G401.6 (cell line): Measurements from ENCODE around the gene ACY1.

Experiments used
- FAIRE-seq: peaks from 2 replicates; lab custom pipeline; 2012; peaks lifted over from hg19 to GRCh38; lab: Jason Lieb, UNC

The ACY1 gene

DNA sequence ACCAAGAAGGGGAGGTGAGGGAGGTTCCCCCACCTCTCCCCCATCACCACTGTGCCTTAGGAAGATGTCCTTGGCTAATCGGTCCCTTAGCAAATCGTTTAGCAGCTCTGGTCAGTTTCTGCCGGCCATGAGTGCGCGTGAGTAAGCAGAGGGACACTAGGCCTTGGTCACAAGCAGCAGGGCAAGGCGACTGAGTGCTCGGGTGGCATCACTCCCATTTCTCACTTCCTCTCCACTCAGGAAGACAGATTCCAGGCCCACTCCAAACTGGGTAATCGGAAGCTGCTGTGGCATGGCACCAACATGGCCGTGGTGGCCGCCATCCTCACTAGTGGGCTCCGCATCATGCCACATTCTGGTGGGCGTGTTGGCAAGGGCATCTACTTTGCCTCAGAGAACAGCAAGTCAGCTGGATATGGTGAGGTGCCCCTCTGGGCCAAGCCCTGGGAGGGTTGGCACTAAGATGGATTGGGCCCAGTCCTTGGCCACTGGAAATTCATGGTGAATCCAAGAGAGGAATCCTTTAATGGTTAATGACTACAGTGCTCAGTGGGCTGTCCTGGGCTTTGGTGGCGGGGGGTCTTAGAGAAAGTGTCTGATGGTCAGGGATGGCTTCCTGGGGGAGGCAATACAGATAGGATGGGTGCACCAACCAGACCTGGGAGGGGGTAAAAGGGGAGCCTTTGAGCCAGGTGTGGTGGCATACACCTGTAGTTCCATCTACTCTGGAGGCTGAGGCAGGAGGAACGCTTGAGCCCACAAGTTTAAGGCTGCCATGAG is 37.2 kb upstream of the ACY1 start:
- no peak for FAIRE-seq

DNA sequence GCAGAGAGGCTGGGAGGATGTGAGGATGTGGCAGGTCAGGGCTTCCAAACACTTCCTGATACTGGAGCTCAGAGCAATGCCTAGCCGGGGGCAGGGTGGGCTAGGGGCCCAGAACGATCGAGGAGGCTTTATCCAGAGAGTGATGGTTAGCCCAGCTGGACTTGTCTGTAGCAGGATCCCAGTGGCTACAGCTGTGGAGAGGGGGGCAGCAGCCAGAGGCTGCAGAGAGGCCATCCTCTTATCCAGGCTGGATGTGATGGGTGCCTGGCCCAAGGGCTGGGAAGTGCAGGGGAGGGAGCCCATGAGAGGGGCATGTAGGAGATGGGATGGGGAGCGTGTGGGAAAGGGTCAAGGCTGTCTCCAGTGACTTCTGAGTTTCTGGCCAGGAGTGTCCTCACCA is 36.5 kb upstream of the ACY1 start:
- FAIRE-seq, result no peak

DNA sequence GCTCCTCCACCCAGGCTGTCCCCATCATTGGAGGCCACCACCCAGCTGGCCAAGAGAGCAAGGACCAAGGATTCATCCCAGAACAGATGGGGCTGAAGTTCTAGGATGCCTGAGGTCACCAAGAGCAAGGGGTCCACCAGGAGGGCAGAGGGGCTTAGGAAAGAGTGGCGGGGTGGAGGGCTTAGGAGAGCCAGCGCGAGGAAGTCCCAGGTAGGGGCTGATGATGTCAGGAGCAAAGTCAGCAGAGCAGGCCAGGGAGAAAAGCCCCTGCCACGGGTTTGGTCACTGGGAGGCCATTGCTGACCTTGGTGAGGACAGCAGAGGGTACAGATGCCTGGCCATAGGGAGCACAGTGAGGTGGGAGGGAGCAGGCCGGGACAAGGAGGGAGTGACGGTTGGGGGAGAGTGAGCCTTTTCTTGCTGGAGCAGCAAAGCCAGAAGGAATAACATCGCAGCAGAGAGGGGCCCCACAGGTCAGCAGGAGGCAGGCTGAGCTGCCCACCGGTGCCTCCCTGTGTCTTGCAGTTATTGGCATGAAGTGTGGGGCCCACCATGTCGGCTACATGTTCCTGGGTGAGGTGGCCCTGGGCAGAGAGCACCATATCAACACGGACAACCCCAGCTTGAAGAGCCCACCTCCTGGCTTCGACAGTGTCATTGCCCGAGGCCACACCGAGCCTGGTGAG is 36.0 kb upstream of the ACY1 start:
- no peak for FAIRE-seq

DNA sequence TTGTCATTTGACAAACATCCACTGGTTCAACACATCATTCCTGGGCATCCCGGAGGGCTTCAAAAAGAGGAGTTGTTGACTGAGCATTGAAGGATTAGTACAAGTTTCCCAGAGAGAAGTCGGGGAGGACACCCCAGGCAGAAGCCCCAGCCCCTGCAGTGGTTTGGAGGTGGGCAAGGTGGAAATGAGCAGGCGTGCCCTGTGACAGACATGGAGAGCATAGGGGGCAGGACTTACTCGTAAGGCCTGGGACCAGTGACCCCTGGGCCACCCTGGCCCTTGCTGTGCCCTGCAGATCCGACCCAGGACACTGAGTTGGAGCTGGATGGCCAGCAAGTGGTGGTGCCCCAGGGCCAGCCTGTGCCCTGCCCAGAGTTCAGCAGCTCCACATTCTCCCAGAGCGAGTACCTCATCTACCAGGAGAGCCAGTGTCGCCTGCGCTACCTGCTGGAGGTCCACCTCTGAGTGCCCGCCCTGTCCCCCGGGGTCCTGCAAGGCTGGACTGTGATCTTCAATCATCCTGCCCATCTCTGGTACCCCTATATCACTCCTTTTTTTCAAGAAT is 35.2 kb upstream of the ACY1 start:
- no peak for FAIRE-seq

DNA sequence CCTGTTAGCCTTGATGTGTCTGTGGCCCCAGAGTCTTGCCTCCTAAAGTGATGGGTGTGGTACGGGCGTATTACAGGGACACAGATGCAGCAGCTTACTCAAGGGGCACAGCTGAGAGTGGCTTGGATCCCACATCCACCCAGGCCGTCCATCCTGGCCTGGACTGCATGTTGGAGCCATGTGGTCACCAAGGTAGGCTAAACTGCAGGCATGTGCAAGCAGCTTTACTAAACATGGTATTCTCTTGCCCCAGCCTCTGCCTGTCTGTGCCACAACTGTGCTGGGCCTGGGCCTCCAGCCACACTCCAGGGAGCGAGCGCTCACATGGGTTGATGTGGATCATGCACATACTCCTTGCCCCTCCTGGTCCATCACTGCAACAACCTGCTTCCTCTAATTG is 34.2 kb upstream of the ACY1 start:
- FAIRE-seq, result no peak

DNA sequence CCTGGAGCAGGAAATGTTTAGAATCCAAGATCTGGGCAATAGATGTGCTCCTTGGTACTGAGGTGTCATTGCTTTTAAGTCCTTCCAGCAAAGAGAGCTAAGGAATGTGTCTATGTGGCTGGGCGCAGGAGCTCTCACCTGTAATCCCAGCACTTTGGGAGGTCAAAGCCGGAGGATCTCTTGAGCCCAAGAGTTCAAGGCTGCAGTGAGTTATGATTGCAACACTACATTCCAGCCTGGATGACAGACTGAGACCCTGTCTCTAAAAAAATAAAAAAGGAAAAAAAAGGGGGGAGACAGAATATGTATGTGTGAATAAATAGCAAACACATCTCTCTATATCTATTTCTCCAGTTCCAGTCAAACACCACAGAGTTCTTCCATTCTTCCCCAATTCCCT is 32.4 kb upstream of the ACY1 start:
- FAIRE-seq, result no peak

DNA sequence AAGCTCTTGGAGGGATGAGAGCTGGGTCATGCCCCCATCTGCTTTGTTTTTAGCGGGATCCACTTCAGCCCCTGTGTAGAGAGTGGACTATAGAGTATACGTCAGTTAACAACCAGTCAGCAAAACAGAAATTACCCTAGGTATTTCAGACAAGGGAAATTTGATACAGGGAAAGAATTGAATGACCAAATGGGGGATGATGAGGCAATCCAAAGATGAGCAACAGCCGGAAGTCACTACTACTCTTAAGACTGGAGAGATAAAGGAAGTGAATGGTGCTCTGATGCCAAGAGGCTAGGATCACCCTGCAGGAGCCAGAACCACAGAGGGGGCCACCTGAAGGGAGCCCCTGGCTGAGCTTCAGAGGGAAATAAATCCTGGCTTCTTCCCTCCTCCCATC is 29.9 kb upstream of the ACY1 start:
- no peak for FAIRE-seq

DNA sequence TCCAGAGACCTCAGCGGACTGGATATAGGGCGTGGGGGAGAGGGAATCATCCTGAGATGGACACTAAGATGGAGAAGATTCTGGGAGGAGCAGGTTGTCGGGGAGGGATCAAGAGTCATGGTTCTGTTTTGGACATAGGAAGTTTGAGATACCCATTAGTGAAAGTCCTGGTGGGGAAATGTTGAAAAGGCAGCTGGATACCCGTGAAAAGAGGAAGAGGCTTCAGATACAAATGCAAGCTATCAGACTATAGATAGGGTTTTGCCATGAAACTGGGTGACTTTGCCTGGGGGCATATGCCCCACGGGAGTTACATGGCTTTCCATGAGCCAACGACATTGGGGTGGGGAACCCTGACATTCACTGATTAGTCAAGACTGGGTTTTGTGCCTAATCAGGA is 29.2 kb upstream of the ACY1 start:
- FAIRE-seq, result no peak

DNA sequence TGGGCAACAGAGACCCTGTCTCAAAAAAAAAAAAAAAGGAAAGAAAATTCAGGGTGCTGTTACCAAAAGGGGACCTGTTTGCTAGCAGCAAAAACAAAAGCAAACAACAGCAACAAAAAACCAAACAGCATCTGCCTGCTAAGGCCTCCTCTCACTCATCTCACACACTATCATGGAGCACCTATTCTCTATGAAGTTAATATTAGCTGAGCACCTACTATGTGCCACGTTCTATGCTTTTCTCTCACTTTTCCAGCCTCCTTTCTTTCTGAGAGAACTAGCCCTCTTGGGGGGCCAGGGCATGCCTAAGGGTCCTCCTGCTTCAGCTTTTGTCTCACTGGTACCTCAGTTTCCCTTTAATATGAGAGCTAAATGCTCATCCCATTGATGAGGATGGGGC is 28.6 kb upstream of the ACY1 start:
- FAIRE-seq, result no peak

DNA sequence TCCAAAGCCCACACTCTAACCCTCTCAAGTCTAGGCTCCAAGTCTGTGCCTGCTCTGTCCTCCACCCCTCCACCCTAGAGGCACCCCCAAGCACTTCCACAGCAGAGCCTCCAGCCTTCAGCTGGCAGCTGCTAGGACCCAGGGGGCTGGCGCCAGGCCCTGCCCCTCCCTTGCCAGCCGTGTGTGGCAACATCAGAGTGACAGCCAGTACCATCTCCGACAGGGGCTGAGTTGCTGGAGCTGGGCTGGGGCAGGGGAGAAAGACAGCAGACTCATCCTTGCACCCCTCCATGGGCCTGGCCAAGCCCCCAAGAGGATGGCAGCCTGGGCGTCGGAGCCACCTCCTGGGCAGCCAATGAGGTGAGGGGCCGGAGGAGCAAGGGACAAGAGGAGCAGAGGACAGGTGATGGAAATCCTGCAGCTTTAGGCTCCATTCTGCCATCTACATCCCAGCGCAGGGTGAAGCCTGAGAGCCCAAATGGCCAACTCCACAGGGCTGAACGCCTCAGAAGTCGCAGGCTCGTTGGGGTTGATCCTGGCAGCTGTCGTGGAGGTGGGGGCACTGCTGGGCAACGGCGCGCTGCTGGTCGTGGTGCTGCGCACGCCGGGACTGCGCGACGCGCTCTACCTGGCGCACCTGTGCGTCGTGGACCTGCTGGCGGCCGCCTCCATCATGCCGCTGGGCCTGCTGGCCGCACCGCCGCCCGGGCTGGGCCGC is 28.0 kb upstream of the ACY1 start, which contains the start of gene GPR62:
Gene GPR62, plus strand, starts transcription at position 207 of the 718 bp plus-strand sequence. Its CDS starts 272 bp downstream, at position 479.
- FAIRE-seq, result no peak

DNA sequence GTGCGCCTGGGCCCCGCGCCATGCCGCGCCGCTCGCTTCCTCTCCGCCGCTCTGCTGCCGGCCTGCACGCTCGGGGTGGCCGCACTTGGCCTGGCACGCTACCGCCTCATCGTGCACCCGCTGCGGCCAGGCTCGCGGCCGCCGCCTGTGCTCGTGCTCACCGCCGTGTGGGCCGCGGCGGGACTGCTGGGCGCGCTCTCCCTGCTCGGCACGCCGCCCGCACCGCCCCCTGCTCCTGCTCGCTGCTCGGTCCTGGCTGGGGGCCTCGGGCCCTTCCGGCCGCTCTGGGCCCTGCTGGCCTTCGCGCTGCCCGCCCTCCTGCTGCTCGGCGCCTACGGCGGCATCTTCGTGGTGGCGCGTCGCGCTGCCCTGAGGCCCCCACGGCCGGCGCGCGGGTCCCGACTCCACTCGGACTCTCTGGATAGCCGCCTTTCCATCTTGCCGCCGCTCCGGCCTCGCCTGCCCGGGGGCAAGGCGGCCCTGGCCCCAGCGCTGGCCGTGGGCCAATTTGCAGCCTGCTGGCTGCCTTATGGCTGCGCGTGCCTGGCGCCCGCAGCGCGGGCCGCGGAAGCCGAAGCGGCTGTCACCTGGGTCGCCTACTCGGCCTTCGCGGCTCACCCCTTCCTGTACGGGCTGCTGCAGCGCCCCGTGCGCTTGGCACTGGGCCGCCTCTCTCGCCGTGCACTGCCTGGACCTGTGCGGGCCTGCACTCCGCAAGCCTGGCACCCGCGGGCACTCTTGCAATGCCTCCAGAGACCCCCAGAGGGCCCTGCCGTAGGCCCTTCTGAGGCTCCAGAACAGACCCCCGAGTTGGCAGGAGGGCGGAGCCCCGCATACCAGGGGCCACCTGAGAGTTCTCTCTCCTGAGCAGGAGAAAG is 27.2 kb upstream of the ACY1 start:
- FAIRE-seq, result no peak

DNA sequence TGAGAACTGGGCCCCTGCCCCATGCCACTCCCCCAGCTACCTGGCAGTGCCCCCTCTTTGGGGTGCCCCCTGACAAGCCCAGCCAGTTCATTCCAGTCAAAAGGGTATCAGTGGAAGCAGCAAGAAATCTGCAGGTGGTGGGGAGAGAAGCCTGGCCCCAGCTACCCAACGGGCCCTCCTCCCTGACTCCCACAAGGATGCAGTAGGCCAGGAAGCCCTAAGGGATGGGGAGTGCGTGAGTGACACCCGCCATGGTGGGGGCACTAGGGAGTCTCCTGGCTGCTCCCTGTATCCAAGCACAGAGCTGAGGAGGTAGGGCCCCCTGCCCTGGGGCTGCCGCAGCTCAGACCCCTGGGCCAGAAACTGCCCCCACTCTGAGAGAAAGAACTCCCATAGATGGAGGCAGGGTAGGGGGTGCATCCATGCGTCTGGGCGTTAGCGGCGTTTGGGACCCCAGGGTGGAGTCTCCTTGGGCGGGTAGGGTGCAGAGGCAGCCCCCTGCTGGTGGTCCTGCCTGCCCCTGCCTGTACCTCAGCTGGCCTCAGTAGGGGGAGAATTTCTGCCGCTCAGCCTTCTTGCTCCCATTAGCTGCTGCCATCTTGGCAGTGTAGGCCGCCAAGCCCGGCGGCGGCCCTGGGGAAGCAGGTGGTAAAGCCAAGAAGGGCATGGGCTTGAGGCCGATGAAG is 25.7 kb upstream of the ACY1 start:
- FAIRE-seq, result no peak

DNA sequence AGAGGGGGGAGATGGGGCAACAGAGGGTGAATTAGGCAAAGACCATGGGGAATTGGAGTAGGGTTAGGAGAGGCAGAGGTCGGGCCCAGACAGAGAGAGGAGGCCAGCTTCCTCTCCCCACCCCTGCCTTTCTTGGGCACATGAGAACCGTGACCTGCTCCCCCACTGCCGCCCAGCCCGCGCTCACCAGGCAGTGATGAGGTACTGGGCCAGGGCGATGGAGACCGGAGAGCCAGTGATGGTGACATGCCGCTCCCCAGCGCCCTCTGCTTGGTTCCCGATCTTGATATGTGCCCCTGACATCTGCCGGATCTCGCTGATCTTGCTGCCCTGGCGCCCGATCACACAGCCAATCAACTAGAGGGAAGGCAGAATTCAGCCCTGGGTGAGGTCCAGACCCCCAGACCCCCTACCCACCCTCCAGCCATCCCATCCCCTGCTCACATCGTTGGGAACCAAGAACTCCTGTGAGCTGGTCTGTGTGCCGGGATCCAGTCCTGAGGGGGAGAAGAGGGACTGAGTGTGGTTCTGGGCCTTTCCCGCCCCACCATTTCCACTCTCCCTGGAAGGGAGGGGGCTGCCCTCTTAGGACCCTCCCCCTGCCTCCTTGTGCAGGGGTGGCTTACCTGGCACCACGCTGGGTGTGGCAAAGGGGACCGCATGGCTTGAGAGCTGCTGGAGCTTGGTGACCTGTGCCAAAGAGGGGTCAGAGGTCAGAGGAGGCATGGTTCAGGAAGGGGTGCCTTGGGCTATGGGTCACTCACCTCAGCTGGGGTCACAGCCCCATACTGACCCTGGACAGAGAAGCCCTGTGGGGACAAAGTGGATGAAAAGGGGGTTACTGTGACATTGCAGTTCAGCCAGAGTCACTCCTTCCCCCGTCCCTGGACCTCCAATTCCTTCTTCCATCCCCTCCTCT is 24.5 kb upstream of the ACY1 start:
- FAIRE-seq, result no peak

DNA sequence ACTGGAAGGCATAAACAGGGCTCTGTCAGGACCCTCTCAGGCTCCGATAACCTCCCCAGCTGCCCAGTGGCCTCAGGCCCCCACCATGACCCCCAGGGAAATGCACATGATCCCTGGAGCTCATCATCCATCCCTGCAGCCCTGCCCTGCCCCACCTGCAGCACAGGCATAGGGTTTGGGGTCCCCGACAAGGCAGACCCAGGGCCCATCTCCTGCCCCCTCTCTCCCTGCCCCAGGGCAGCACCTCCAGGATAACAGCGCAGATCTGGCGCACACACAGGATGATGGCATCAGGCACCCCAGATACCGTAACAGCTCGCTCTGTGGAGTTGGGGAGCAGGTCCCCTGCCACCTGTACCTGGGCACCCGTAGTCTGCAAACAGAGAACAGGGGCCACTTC is 23.7 kb upstream of the ACY1 start:
- FAIRE-seq, result no peak

DNA sequence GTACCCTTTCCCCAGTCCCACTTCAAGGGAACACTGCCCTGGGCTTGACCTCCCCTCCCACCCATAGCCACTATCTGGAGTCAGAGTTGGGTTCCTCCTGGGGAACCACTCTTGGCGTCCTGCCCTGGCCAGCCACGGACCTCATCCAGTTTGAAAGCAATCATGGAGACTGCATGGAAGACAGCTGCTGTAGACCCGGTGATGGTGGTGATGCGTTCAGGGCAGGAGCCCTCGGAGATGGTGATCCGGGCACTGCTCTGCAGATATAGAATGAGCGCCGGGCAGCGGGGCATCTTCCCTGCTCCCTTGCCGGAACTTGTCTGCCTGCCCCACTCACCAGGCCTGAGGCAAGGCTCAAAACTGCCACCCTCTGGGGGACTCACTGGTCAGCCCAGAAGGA is 22.9 kb upstream of the ACY1 start:
- FAIRE-seq, result no peak

DNA sequence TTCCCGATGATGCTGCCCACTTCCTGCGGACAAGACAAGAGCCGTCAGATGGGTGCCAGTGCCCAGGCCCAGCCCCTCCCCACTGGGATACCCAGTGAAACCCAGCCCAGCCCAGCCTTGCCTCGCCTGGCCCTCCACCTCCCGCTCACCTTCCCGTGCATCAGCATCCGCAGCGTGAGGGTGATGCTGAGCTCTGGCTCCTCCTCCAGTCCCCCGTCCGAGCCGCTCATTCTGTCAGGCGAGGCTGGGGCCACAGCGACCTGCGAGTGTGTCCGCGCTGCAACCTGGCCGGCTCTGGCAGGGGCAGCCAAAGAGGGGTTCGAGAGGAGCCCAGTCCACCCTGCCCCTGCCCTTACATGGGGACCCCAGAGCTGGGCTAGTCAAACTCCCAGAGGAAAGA is 22.3 kb upstream of the ACY1 start:
- no peak for FAIRE-seq

DNA sequence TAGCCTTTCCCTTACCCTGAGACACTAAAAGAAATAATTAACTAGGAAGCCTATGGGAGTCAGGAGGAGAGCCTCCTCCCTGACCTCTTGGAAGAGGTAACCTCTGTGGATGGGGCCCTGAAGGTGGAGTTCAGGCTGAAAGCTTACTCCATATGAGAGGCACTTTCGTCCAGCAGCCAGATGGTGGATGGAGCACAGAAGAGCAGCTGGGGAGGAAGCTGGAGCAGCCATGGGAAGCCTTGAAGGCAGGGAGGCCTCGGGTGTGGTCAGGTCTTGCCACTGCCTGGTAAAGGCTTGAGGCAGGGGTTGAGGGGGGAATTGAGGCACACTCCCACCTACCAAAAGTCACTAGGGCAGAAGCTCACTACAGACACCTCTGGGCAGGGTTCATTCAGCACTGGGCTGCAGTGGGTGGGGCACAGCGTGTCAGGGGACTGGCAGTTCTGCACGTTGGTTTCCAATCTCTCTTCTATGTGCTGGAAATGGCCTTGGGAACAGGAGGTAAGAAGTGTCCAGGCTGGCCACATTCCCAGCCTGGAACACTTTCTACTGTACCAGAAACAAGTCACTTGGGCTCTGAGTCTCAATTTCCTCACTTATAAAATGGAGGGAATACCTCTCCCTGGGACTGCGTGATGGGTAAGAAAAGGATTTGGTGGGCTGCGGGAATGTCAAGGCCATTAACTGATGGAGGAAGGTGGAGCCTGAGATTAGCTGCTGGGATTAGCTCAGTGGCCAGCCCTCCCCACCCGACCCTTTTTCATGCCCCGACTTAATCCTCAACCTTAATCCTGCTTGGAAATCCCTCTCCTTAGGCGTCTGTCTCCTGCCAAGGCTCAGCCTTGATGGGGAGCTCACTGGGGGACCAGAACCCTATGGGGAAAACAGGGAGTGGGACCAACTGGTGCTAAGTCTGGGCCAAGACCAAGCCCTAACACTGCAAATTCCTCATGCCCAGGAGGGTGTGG is 21.4 kb upstream of the ACY1 start:
- no peak for FAIRE-seq

DNA sequence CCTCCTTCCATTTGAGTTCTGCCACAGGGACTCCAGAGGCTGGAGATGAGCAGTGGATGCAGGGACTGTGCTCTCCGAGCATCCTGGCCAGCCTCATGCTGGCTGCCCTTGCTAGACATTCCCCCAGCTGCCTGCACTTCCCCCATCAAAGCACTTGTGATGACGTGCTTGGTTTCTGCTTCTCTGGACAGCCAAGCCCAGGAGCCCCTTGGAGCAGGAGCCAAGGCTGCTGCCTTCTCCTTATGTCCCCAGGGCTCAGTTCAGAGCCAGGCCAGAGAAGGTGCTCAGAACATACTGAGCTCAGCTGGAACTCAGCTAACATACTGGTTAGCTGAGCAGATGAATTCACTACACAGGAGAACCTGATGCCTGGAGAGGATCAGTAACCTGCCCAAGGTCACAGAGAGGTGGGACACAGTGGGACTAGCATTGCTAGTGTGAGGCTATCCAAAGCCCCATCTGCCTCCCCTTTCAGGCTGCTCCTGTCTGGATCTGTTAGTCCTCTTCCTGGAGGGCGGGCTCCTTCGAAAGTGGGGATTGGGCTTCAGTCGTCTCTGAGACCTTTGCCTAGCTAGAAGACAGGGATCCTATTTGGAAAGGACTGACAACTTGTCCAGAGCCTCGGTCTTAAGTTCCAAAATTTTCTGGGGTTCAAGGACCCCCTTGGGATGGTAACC is 20.3 kb upstream of the ACY1 start:
- FAIRE-seq, result no peak
